K562 (cell line): ENCODE data around the gene C16orf96. TPM values are rescaled to one million over a fixed set of nuclear protein-coding genes. Genes with fewer than 3 reads are reported as not detected.

ENCODE experiments used
- ATAC-seq: fragments of 200-7000 bp; cut with Tn5 transposase; 3 replicates; pipeline ENCODE4 v1.9.1; 2020; ENCODE audit warnings: moderate library complexity
- BruUV-seq: library from RNA; stranded (reverse); fragments of 400-500 nt; replicated peaks from 2 replicates; lab custom pipeline; 2021; lab: Mats Ljungman, UMichigan
- CTCF ChIA-PET: fragments of 300-600 bp; formaldehyde crosslinking; extraction: SDS; loops from one replicate; lab custom pipeline; 2021; ENCODE audit warnings: low intra/inter-chr PET ratio; lab: Yijun Ruan, JAX
- POLR2A ChIA-PET: fragments of 300-600, 350-650 bp; sonication (Branson Sonifier 250); formaldehyde crosslinking; extraction: SDS; loops from one replicate; lab custom pipeline; 2021; ENCODE audit warnings: antibody characterized with exemption, inconsistent platforms; lab: Yijun Ruan, JAX
- DNase-seq, 4 experiments: peaks; one replicate each; pipeline versions ENCODE4 v3.0.0 to v3.0.0-alpha.2; 2011 to 2018; ENCODE audit warnings: low spot score in 3 of 4, mixed read lengths in 3 of 4; ENCODE audit errors: extremely low read depth in 1 of 4
- FAIRE-seq: peaks from 2 replicates; lab custom pipeline; 2011; peaks lifted over from hg19 to GRCh38; lab: Jason Lieb, UNC
- H2AFZ ChIP-seq: 2 replicates; pipeline ENCODE4 v1.6.0; 2011; ENCODE audit warnings: low read depth, low read length, control low read depth, inconsistent platforms
- H3K27ac ChIP-seq: fragments of 200-600 bp; 3 replicates; pipeline ENCODE4 v1.8.0; 2011; ENCODE audit warnings: low read depth, mild to moderate bottlenecking, control low read depth, inconsistent platforms, low read length, moderate library complexity, mixed read lengths; ENCODE audit errors: extremely low read depth
- H3K27me3 ChIP-seq, 2 experiments: fragments of 300-600 bp in 1 of 2; 2 replicates in 1 of 2; 3 replicates in 1 of 2; pipeline versions ENCODE4 v1.6.0 to v1.8.0; 2011; ENCODE audit warnings: inconsistent platforms in 2 of 2, low read length in 2 of 2, mild to moderate bottlenecking in 1 of 2, mixed read lengths in 1 of 2, moderate library complexity in 1 of 2; ENCODE audit not compliant: control insufficient read depth in 2 of 2, insufficient read depth in 2 of 2
- H3K36me3 ChIP-seq: fragments of 300-600 bp; 3 replicates; pipeline ENCODE4 v1.8.0; 2011; ENCODE audit warnings: mild to moderate bottlenecking, low read length, inconsistent platforms; ENCODE audit not compliant: control insufficient read depth, insufficient read depth
- H3K4me1 ChIP-seq, 2 experiments: fragments of 200-600 bp in 1 of 2; replicated peaks in 1 of 2; 2 replicates in 1 of 2; 3 replicates in 1 of 2; pipeline versions ENCODE4 v1.5.1 to v1.8.0; 2011; ENCODE audit warnings: inconsistent platforms in 2 of 2, low read length in 2 of 2, mild to moderate bottlenecking in 1 of 2, mixed read lengths in 1 of 2, moderate library complexity in 1 of 2; ENCODE audit not compliant: control insufficient read depth in 2 of 2, insufficient read depth in 2 of 2
- H3K4me2 ChIP-seq: 2 replicates; pipeline ENCODE4 v1.6.1; 2011; ENCODE audit warnings: low read length, control low read depth, inconsistent platforms, mixed read lengths; ENCODE audit not compliant: insufficient read depth
- H3K4me3 ChIP-seq: fragments of 200-600 bp; sonication (generic), shearing (Covaris generic); 2 replicates; pipeline ENCODE4 v1.5.1; 2016; ENCODE audit warnings: control low read depth, inconsistent platforms
- H3K79me2 ChIP-seq: fragments of 200-600 bp; 3 replicates; pipeline ENCODE4 v1.8.0; 2011; ENCODE audit warnings: low read length, inconsistent platforms; ENCODE audit not compliant: control insufficient read depth, insufficient read depth
- H3K9ac ChIP-seq, 2 experiments: 2 replicates each; pipeline versions ENCODE4 v1.6.0 to v1.6.1; 2011; ENCODE audit warnings: low read depth in 2 of 2, low read length in 2 of 2, control low read depth in 1 of 2, inconsistent platforms in 1 of 2, mild to moderate bottlenecking in 1 of 2, mixed read lengths in 1 of 2; ENCODE audit not compliant: insufficient read depth in 1 of 2
- H3K9me1 ChIP-seq: one replicate; pipeline ENCODE4 v1.6.0; 2011; ENCODE audit warnings: inconsistent platforms, mild to moderate bottlenecking, low read length, moderate library complexity; ENCODE audit not compliant: control insufficient read depth, insufficient read depth
- H3K9me3 ChIP-seq: replicated peaks from 2 replicates; pipeline ENCODE4 v1.5.1; 2011; ENCODE audit warnings: low read depth, low read length, inconsistent platforms; ENCODE audit not compliant: control insufficient read depth, insufficient read depth
- H4K20me1 ChIP-seq: replicated peaks from 2 replicates; pipeline ENCODE4 v1.6.1; 2011; ENCODE audit warnings: low read length, inconsistent platforms, mixed read lengths; ENCODE audit not compliant: control insufficient read depth, insufficient read depth
- BDP1 ChIP-seq: IDR thresholded peaks from 3 replicates; pipeline ENCODE4 v1.6.1; 2011; ENCODE audit not compliant: insufficient read length, insufficient read depth
- CC2D1A ChIP-seq: fragments of 450-650 bp; IDR thresholded peaks from 2 replicates; pipeline ENCODE4 v1.6.1; 2017; ENCODE audit warnings: mild to moderate bottlenecking
- ZNF175 ChIP-seq: fragments of 200-800 bp; sonication (Bioruptor generic); IDR thresholded peaks from 2 replicates; pipeline ENCODE4 v1.6.1; 2016; ENCODE audit warnings: low read depth, mild to moderate bottlenecking, missing genetic modification characterization, missing compliant biosample characterization
- ZNF197 ChIP-seq: fragments of 200-800 bp; sonication (Bioruptor generic); IDR thresholded peaks from 2 replicates; pipeline ENCODE4 v1.6.1; 2016; ENCODE audit warnings: low read depth, missing genetic modification characterization, missing compliant biosample characterization
- WGBS: fragments of 100-300 bp; shearing (Covaris generic); methylation state at CpG from one replicate; pipeline ENCODE4 v1.1.6; 2016; ENCODE audit warnings: low coverage, mixed read lengths; ENCODE audit not compliant: insufficient coverage; ENCODE audit errors: missing lambda C conversion rate; 5-methylcytosine and 5-hydroxymethylcytosine counted together
- in situ Hi-C: fragments of 300-500 bp; cut with MboI; formaldehyde crosslinking; loops from 4 replicates; pipeline ENCODE4 v1.15.0; 2018; ENCODE audit warnings: inconsistent platforms, mixed read lengths
- intact Hi-C: fragments of 100-400 bp; cut with micrococcal nuclease; formaldehyde crosslinking; loops from 2 replicates; pipeline ENCODE4 v1.14.2; 2022
- polyA plus RNA-seq, 8 experiments: library from polyadenylated mRNA; depleted of rRNA in 4 of 8; stranded (reverse) in 5 of 8; unstranded in 3 of 8; fragments of >200 nt; fragmentation: Nextera tagmentation in 2 of 8; fragmentation: Illumina TruSeq in 1 of 8; extraction: Ambion mirVana in 2 of 8; extraction: Trizol in 1 of 8; gene quantifications; 2 replicates each; pipeline versions ENCODE4 v1.2.1 to v1.2.3, GENCODE V29; 2011 to 2014; ENCODE audit warnings: inconsistent platforms in 1 of 8, missing spikeins in 1 of 8
- total RNA-seq, 7 experiments: library from RNA; depleted of rRNA in 6 of 7; stranded (reverse); fragments of >200 nt in 6 of 7; fragmentation: Illumina TruSeq in 2 of 7; extraction: Trizol in 2 of 7; gene quantifications; 2 replicates each; pipeline versions ENCODE4 v1.2.1 to v1.2.3, GENCODE V29; 2011 to 2021; ENCODE audit warnings: low replicate concordance in 1 of 7
- TF ChIP-seq, protein P1 (sequence below): sonication (generic); formaldehyde crosslinking; IDR thresholded peaks from 2 replicates; pipeline ENCODE4 v1.8.0; 2022; ENCODE audit warnings: mild to moderate bottlenecking, missing genetic modification reagents

The C16orf96 gene
- total and polyA plus RNA-seq, 9 of the 15 experiments (the other 6 are each of a cell fraction or from before 2014, with no cell fraction given): not detected

DNA sequence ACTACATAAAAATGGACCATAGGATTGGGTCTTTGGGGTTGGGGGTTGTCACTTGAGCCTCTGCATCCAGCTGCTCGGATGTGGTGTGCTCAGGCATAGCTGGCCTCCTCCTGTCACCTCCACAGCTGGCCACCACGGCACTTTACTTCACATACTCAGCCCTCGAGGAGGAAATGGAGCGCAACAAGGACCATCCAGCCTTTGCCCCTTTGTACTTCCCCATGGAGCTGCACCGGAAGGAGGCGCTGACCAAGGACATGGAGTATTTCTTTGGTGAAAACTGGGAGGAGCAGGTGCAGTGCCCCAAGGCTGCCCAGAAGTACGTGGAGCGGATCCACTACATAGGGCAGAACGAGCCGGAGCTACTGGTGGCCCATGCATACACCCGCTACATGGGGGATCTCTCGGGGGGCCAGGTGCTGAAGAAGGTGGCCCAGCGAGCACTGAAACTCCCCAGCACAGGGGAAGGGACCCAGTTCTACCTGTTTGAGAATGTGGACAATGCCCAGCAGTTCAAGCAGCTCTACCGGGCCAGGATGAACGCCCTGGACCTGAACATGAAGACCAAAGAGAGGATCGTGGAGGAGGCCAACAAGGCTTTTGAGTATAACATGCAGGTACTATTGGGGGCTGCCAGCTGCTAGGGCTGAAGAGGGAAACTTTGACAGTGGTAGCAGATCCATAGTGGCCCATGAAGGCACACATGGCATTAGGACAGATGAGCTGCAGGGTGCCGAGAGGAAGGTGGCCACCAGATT lies 48.4 kb upstream of the C16orf96 start (continued):
- TF ChIP-seq ZNF197 (CRISPR knock-in tag) (no peak), CC2D1A (no peak)

DNA sequence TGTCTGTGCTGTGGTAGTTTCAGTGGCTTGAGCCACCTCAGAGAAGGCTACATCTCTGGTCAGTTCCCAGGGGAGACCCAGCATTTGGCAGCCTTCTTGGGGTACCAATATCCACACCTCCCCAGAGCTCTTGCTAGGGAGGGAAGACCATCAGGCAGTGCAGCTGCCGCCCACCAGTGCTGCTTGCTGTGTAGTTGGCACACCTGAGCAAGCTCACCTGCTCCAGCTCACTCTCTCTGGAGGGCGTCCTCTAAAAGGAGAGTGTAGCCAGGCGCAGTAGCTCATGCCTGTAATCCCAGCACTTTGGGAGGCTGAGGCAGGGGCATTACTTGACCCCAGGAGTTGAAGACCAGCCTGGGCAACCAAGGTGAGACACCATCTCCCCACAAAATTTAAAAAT lies 47.3 kb upstream of the C16orf96 start:
- POLR2A ChIA-PET: no interaction called here
- H3K27ac ChIP-seq: no peak overlapping the region
- no peaks in the 10 kb centered on the region for H3K9me1 ChIP-seq
- H3K36me3 ChIP-seq: peaks cover 74% of the 10 kb centered on the region; the same call in 2 of the 3 replicates
- TF ChIP-seq ZNF175 (CRISPR knock-in tag) (no peak), BDP1 (no peak)
- TF ChIP-seq, protein P1, sequence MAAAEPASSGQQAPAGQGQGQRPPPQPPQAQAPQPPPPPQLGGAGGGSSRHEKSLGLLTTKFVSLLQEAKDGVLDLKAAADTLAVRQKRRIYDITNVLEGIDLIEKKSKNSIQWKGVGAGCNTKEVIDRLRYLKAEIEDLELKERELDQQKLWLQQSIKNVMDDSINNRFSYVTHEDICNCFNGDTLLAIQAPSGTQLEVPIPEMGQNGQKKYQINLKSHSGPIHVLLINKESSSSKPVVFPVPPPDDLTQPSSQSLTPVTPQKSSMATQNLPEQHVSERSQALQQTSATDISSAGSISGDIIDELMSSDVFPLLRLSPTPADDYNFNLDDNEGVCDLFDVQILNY (CRISPR knock-in tag): no peak
- TF ChIP-seq, all 486 proteins: peak for 0
- no peaks in the 10 kb centered on the region for H3K27me3 ChIP-seq
- ATAC-seq (no peak), DNase-seq (no peak), FAIRE-seq (no peak)
- peaks cover 1% of the 10 kb centered on the region; the same call in 1 of the 3 replicates for H3K79me2 ChIP-seq
- no peak overlapping the region for H3K4me2 ChIP-seq
- H3K9ac ChIP-seq: no peak overlapping the region; a peak in 1 of 4 replicates
- in situ Hi-C loops: no loop called here
- 0 out of 2 replicates have a peak, but pooled peaks cover 6% of the 10 kb centered on the region for H4K20me1 ChIP-seq
- no peak overlapping the region for H3K4me3 ChIP-seq
- intact Hi-C loops: no loop called here
- no peaks in the 10 kb centered on the region for H3K9me3 ChIP-seq
- H2AFZ ChIP-seq: no peak overlapping the region
- 91% methylated on average over 3 of the region's 3 CpGs for WGBS
- BruUV-seq: no TSS peak
- CTCF ChIA-PET: no interaction called here
- peaks cover 0 to 12% of the 10 kb centered on the region in 2 experiments; a peak in 2 of 5 replicates for H3K4me1 ChIP-seq
